HG03196 (cell line): ENCODE measurements around the gene MORC4.
"Not testable (repeated sequence)": the region's sequence is repeated elsewhere in the genome, so short reads cannot be mapped to it uniquely, and the experiment has no call there.

ENCODE experiments used
- ATAC-seq: cut with Tn5 transposase; IDR thresholded peaks from one replicate; pipeline ENCODE4 v1.9.1; 2021; ENCODE audit not compliant: unreplicated experiment

Gene MORC4

GRCh38 chrX:107000013-107000515 is at the start of gene MORC4:
Gene MORC4 (minus strand): TSS chrX:107000212. CDS start chrX:106999969, 243 bp downstream.
- ATAC-seq: no peak

- ATAC-seq: no peak
Measured at GRCh38 chrX:107047622-107048021, 47.6 kb upstream of the MORC4 start.

- ATAC-seq: no peak
Measured at GRCh38 chrX:107029752-107030151, 29.7 kb upstream of the MORC4 start.

GRCh38 chrX:107025545-107025944 is 25.5 kb upstream of the MORC4 start:
- no peak for ATAC-seq

- no peak for ATAC-seq
Measured at GRCh38 chrX:107014936-107015335, 14.9 kb upstream of the MORC4 start.

- ATAC-seq: no peak
Measured at GRCh38 chrX:107008034-107008433, 8.0 kb upstream of the MORC4 start.

GRCh38 chrX:106999002-106999975 is 723 bp downstream of the MORC4 start:
- ATAC-seq: no peak

- no peak for ATAC-seq
Measured at GRCh38 chrX:106997611-106998010, 2.4 kb downstream of the MORC4 start.

GRCh38 chrX:106995678-106996077 is 4.3 kb downstream of the MORC4 start:
- ATAC-seq: no peak

GRCh38 chrX:106987488-106987887 is 12.5 kb downstream of the MORC4 start:
- ATAC-seq: no peak

- ATAC-seq: no peak
Measured at GRCh38 chrX:106980952-106981626, 18.9 kb downstream of the MORC4 start.

GRCh38 chrX:106976416-106976815 is 23.6 kb downstream of the MORC4 start:
- ATAC-seq: no peak

- ATAC-seq: no peak
Measured at GRCh38 chrX:106973433-106974149, 26.4 kb downstream of the MORC4 start.

GRCh38 chrX:106972896-106973295 is 27.1 kb downstream of the MORC4 start:
- ATAC-seq: no peak

GRCh38 chrX:106966547-106966946 is 33.5 kb downstream of the MORC4 start:
- not testable (repeated sequence) for ATAC-seq

GRCh38 chrX:106964290-106964689 is 35.7 kb downstream of the MORC4 start:
- no peak for ATAC-seq

GRCh38 chrX:106963111-106963510 is 36.9 kb downstream of the MORC4 start:
- ATAC-seq: no peak

GRCh38 chrX:106959901-106960300 is 40.1 kb downstream of the MORC4 start:
- no peak for ATAC-seq

GRCh38 chrX:106957856-106958255 is 42.2 kb downstream of the MORC4 start:
- no peak for ATAC-seq

GRCh38 chrX:106955004-106955772 is 44.8 kb downstream of the MORC4 start:
- no peak for ATAC-seq
